Measurements from ENCODE around the gene CENPC. TPM values are rescaled to one million over a fixed set of nuclear protein-coding genes. Genes with fewer than 3 reads are reported as not detected.
A peak's percentile ranks its signal among the peaks of the same experiment; 100 is the strongest.

CENPC gene
- total RNA-seq, 1 experiment from 2014 or later, result 19.1 TPM

DNA sequence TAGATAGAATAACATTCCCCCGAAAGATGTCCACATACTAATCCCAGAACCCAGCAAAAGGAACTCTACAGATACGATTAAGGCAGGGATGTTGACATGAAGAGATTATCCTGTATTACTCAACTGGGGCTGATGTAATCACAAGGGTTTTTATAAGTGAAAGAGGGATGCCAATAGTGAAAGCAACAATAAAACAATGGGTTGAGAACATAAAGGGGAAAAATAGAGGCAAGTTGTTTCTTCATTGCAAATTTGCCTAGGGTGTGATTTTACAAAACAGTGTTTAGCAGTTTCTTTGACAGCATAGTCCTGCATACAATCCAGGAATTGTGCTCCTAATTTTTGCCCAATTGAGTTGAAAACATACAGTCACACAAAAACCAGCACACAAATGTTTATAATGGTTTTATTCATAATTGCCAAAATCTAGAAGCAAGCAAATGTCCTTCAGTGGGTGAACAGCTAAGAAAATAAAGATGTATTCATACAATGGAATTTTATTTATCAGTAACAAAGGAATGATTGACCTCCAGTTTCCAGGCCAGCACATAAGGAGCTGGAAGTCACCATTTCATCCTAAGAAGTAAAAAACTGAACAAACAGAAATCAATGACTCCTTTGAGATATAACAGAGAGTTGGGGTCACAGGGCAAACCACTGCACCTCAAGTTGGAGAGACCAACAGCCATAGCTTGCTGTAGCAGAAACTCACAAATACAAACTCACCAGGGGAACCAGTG lies 107.2 kb downstream of the CENPC start:
- CTCF ChIA-PET, result no interaction called here
- no peaks in the 10 kb centered on the region for H3K9me3 Mint-ChIP-seq
- DNase-seq (ENCODE audit: low spot score) (no peak), ATAC-seq (no peak)
- no peaks in the 10 kb centered on the region for H3K36me3 Mint-ChIP-seq
- TF ChIP-seq MYBL2 (CRISPR knock-in tag; IDR thresholded peaks at IDR 0.05), result no peak
- TF ChIP-seq NR2C2 (CRISPR knock-in tag; IDR thresholded peaks at IDR 0.05), result no peak
- TF ChIP-seq, protein P1, sequence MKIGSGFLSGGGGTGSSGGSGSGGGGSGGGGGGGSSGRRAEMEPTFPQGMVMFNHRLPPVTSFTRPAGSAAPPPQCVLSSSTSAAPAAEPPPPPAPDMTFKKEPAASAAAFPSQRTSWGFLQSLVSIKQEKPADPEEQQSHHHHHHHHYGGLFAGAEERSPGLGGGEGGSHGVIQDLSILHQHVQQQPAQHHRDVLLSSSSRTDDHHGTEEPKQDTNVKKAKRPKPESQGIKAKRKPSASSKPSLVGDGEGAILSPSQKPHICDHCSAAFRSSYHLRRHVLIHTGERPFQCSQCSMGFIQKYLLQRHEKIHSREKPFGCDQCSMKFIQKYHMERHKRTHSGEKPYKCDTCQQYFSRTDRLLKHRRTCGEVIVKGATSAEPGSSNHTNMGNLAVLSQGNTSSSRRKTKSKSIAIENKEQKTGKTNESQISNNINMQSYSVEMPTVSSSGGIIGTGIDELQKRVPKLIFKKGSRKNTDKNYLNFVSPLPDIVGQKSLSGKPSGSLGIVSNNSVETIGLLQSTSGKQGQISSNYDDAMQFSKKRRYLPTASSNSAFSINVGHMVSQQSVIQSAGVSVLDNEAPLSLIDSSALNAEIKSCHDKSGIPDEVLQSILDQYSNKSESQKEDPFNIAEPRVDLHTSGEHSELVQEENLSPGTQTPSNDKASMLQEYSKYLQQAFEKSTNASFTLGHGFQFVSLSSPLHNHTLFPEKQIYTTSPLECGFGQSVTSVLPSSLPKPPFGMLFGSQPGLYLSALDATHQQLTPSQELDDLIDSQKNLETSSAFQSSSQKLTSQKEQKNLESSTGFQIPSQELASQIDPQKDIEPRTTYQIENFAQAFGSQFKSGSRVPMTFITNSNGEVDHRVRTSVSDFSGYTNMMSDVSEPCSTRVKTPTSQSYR (CRISPR knock-in tag; IDR thresholded peaks at IDR 0.05), result no peak
- no peak for TF ChIP-seq HMGA2 (CRISPR knock-in tag; IDR thresholded peaks at IDR 0.05)
- TF ChIP-seq, protein P2, sequence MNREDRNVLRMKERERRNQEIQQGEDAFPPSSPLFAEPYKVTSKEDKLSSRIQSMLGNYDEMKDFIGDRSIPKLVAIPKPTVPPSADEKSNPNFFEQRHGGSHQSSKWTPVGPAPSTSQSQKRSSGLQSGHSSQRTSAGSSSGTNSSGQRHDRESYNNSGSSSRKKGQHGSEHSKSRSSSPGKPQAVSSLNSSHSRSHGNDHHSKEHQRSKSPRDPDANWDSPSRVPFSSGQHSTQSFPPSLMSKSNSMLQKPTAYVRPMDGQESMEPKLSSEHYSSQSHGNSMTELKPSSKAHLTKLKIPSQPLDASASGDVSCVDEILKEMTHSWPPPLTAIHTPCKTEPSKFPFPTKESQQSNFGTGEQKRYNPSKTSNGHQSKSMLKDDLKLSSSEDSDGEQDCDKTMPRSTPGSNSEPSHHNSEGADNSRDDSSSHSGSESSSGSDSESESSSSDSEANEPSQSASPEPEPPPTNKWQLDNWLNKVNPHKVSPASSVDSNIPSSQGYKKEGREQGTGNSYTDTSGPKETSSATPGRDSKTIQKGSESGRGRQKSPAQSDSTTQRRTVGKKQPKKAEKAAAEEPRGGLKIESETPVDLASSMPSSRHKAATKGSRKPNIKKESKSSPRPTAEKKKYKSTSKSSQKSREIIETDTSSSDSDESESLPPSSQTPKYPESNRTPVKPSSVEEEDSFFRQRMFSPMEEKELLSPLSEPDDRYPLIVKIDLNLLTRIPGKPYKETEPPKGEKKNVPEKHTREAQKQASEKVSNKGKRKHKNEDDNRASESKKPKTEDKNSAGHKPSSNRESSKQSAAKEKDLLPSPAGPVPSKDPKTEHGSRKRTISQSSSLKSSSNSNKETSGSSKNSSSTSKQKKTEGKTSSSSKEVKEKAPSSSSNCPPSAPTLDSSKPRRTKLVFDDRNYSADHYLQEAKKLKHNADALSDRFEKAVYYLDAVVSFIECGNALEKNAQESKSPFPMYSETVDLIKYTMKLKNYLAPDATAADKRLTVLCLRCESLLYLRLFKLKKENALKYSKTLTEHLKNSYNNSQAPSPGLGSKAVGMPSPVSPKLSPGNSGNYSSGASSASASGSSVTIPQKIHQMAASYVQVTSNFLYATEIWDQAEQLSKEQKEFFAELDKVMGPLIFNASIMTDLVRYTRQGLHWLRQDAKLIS (CRISPR knock-in tag; IDR thresholded peaks at IDR 0.05; ENCODE audit: borderline replicate concordance), result no peak
- TF ChIP-seq, protein P3, sequence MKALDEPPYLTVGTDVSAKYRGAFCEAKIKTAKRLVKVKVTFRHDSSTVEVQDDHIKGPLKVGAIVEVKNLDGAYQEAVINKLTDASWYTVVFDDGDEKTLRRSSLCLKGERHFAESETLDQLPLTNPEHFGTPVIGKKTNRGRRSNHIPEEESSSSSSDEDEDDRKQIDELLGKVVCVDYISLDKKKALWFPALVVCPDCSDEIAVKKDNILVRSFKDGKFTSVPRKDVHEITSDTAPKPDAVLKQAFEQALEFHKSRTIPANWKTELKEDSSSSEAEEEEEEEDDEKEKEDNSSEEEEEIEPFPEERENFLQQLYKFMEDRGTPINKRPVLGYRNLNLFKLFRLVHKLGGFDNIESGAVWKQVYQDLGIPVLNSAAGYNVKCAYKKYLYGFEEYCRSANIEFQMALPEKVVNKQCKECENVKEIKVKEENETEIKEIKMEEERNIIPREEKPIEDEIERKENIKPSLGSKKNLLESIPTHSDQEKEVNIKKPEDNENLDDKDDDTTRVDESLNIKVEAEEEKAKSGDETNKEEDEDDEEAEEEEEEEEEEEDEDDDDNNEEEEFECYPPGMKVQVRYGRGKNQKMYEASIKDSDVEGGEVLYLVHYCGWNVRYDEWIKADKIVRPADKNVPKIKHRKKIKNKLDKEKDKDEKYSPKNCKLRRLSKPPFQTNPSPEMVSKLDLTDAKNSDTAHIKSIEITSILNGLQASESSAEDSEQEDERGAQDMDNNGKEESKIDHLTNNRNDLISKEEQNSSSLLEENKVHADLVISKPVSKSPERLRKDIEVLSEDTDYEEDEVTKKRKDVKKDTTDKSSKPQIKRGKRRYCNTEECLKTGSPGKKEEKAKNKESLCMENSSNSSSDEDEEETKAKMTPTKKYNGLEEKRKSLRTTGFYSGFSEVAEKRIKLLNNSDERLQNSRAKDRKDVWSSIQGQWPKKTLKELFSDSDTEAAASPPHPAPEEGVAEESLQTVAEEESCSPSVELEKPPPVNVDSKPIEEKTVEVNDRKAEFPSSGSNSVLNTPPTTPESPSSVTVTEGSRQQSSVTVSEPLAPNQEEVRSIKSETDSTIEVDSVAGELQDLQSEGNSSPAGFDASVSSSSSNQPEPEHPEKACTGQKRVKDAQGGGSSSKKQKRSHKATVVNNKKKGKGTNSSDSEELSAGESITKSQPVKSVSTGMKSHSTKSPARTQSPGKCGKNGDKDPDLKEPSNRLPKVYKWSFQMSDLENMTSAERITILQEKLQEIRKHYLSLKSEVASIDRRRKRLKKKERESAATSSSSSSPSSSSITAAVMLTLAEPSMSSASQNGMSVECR (CRISPR knock-in tag; IDR thresholded peaks at IDR 0.05; ENCODE audit: borderline replicate concordance), result no peak
- TF ChIP-seq GABPB1 (CRISPR knock-in tag; IDR thresholded peaks at IDR 0.05), result peak; percentile 50; the same call in 1 of the 2 replicates
- POLR2A ChIA-PET, result no interaction called here
- H3K27ac Mint-ChIP-seq, result no peak overlapping the region
- H3K4me1 Mint-ChIP-seq, result peaks cover 4% of the 10 kb centered on the region; the same call in 1 of the 2 replicates
- H3K4me3 Mint-ChIP-seq, result no peak overlapping the region
- no peaks in the 10 kb centered on the region for H3K27me3 Mint-ChIP-seq (ENCODE audit: low read depth)

DNA sequence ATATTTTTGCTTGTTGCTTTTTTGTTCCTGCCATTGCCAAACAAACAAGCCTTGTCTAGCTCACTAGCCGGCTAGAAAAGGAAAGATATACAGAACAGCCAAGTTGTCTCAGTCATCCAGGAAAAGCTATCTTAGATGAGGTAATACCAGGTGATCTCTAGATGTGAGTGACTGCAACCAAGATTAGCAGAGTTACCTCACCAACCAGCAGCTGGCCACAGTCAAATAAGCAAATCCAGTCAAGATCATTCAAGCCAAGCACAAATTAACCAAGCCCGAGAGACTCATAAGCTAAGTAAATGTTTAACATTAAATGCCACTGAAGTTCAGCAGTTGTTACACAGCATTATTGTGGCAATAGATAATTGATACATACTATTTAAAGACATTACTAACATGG lies 108.6 kb downstream of the CENPC start:
- CTCF ChIA-PET, result no interaction called here
- Mint-ChIP-seq H3K27ac (no peak overlapping the region), H3K4me3 (no peak overlapping the region), H3K4me1 (peaks cover 4% of the 10 kb centered on the region; the same call in 1 of the 2 replicates), H3K36me3 (no peaks in the 10 kb centered on the region), H3K9me3 (no peaks in the 10 kb centered on the region), H3K27me3 (ENCODE audit: low read depth) (no peaks in the 10 kb centered on the region)
- POLR2A ChIA-PET, result no interaction called here
- ATAC-seq, result no peak
- no peak for DNase-seq (ENCODE audit: low spot score)
- TF ChIP-seq, protein P4, sequence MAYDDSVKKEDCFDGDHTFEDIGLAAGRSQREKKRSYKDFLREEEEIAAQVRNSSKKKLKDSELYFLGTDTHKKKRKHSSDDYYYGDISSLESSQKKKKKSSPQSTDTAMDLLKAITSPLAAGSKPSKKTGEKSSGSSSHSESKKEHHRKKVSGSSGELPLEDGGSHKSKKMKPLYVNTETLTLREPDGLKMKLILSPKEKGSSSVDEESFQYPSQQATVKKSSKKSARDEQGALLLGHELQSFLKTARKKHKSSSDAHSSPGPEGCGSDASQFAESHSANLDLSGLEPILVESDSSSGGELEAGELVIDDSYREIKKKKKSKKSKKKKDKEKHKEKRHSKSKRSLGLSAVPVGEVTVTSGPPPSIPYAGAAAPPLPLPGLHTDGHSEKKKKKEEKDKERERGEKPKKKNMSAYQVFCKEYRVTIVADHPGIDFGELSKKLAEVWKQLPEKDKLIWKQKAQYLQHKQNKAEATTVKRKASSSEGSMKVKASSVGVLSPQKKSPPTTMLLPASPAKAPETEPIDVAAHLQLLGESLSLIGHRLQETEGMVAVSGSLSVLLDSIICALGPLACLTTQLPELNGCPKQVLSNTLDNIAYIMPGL (CRISPR knock-in tag; IDR thresholded peaks at IDR 0.05), result no peak
- TF ChIP-seq ZNF317 (CRISPR knock-in tag; IDR thresholded peaks at IDR 0.05; ENCODE audit: borderline replicate concordance, low read depth) (no peak), GTF2I (CRISPR knock-in tag; conservative IDR thresholded peaks at IDR 0.05) (no peak), HMGA2 (CRISPR knock-in tag; IDR thresholded peaks at IDR 0.05) (no peak), SMAD3 (CRISPR knock-in tag; IDR thresholded peaks at IDR 0.05; ENCODE audit: borderline replicate concordance) (no peak), NR3C1 (CRISPR knock-in tag; conservative IDR thresholded peaks at IDR 0.05; ENCODE audit: low read depth) (no peak), ZNF121 (CRISPR knock-in tag; IDR thresholded peaks at IDR 0.05) (no peak), ATF1 (CRISPR knock-in tag; IDR thresholded peaks at IDR 0.05) (no peak), CREB1 (CRISPR knock-in tag; IDR thresholded peaks at IDR 0.05) (no peak), SP1 (CRISPR knock-in tag; conservative IDR thresholded peaks at IDR 0.05) (no peak), PRRX2 (CRISPR knock-in tag; IDR thresholded peaks at IDR 0.05) (no peak), SOX15 (CRISPR knock-in tag; IDR thresholded peaks at IDR 0.05) (no peak)
- TF ChIP-seq, protein P5, sequence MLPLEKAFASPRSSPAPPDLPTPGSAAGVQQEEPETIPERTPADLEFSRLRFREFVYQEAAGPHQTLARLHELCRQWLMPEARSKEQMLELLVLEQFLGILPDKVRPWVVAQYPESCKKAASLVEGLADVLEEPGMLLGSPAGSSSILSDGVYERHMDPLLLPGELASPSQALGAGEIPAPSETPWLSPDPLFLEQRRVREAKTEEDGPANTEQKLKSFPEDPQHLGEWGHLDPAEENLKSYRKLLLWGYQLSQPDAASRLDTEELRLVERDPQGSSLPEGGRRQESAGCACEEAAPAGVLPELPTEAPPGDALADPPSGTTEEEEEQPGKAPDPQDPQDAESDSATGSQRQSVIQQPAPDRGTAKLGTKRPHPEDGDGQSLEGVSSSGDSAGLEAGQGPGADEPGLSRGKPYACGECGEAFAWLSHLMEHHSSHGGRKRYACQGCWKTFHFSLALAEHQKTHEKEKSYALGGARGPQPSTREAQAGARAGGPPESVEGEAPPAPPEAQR (CRISPR knock-in tag; IDR thresholded peaks at IDR 0.05), result no peak
- TF ChIP-seq, protein P6, sequence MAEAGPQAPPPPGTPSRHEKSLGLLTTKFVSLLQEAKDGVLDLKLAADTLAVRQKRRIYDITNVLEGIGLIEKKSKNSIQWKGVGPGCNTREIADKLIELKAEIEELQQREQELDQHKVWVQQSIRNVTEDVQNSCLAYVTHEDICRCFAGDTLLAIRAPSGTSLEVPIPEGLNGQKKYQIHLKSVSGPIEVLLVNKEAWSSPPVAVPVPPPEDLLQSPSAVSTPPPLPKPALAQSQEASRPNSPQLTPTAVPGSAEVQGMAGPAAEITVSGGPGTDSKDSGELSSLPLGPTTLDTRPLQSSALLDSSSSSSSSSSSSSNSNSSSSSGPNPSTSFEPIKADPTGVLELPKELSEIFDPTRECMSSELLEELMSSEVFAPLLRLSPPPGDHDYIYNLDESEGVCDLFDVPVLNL (CRISPR knock-in tag; IDR thresholded peaks at IDR 0.05; ENCODE audit: borderline replicate concordance, low read depth), result no peak

Measured in WTC11 (cell line).